Esophagus (tissue), 2 donors: Measurements from ENCODE around the gene TEX50. TPM values are rescaled to one million over a fixed set of nuclear protein-coding genes. Genes with fewer than 3 reads are reported as not detected.
A peak's percentile ranks its signal among the peaks of the same experiment; 100 is the strongest.
"Not testable (repeated sequence)": the region's sequence is repeated elsewhere in the genome, so short reads cannot be mapped to it uniquely, and the experiment has no call there.

Source experiments
- H3K27ac ChIP-seq, 2 donors: one replicate each; pipeline ENCODE4 v1.5.1; 2013; ENCODE audit warnings: low read depth in 2 of 2, mild to moderate bottlenecking in 2 of 2, inconsistent platforms in 1 of 2, low read length in 1 of 2, moderate library complexity in 1 of 2
- H3K27me3 ChIP-seq, 2 donors: one replicate each; pipeline ENCODE4 v1.6.1; 2013; ENCODE audit warnings: low read length in 2 of 2, control low read depth in 1 of 2, mild to moderate bottlenecking in 1 of 2; ENCODE audit not compliant: insufficient read depth in 2 of 2, control insufficient read depth in 1 of 2
- H3K36me3 ChIP-seq, 2 donors: one replicate each; pipeline ENCODE4 v1.6.1; 2013; ENCODE audit warnings: low read length in 1 of 2; ENCODE audit not compliant: control insufficient read depth in 2 of 2, insufficient read depth in 2 of 2
- H3K4me1 ChIP-seq, 2 donors: one replicate each; pipeline ENCODE4 v1.6.1; 2013; ENCODE audit warnings: low read length in 1 of 2; ENCODE audit not compliant: control insufficient read depth in 2 of 2, insufficient read depth in 2 of 2
- H3K4me3 ChIP-seq, 2 donors: one replicate each; pipeline ENCODE4 v1.5.1; 2013; ENCODE audit warnings: low read length in 2 of 2, mild to moderate bottlenecking in 2 of 2, low read depth in 1 of 2, moderate library complexity in 1 of 2
- H3K9me3 ChIP-seq, 2 donors: one replicate each; pipeline ENCODE4 v1.6.1; 2013; ENCODE audit warnings: mild to moderate bottlenecking in 2 of 2, low read depth in 1 of 2, low read length in 1 of 2, moderate library complexity in 1 of 2; ENCODE audit not compliant: control insufficient read depth in 2 of 2, insufficient read depth in 1 of 2
- WGBS, 2 donors: extraction: QIAGEN DNeasy Blood & Tissue Kit; methylation state at CpG; one replicate each; pipeline ENCODE4 v1.1.7; 2013; 5-methylcytosine and 5-hydroxymethylcytosine counted together
- polyA plus RNA-seq, 2 donors: library from polyadenylated mRNA; stranded (reverse); fragments of 200-250 nt; gene quantifications; one replicate each; pipeline ENCODE4 v1.2.3, GENCODE V29; 2013
- donor health status: healthy with polysubstance abuse.
- donor health status: Bipolar disorder and iron deficiency.

TEX50 gene
- polyA plus RNA-seq, 2 donors: not detected

GRCh38 chr1:173661271-173661670 lies 26.1 kb downstream of the TEX50 start:
- no peaks in the 10 kb centered on the region for H3K36me3 ChIP-seq
- no peaks in the 10 kb centered on the region for H3K27me3 ChIP-seq
- H3K9me3 ChIP-seq: no peaks in the 10 kb centered on the region
- no peaks in the 10 kb centered on the region for H3K4me1 ChIP-seq
- WGBS, 2 donors: 49 to 74% methylated on average over 1 of the region's 1 CpG
- no peak overlapping the region for H3K4me3 ChIP-seq
- no peak overlapping the region for H3K27ac ChIP-seq

GRCh38 chr1:173661763-173662162 lies 26.6 kb downstream of the TEX50 start:
- Histone ChIP-seq H3K4me1 (no peaks in the 10 kb centered on the region), H3K9me3 (no peaks in the 10 kb centered on the region), H3K27ac (no peak overlapping the region), H3K27me3 (no peaks in the 10 kb centered on the region), H3K4me3 (no peak overlapping the region), H3K36me3 (no peaks in the 10 kb centered on the region)
- 36 to 49% methylated on average over 1 of the region's 1 CpG for WGBS, 2 donors

- no peak overlapping the region for H3K27ac ChIP-seq
- WGBS, 2 donors: 80 to 85% methylated on average over 3 of the region's 3 CpGs
- H3K36me3 ChIP-seq: no peaks in the 10 kb centered on the region
- H3K4me1 ChIP-seq: no peaks in the 10 kb centered on the region
- no peaks in the 10 kb centered on the region for H3K27me3 ChIP-seq
- H3K9me3 ChIP-seq: no peaks in the 10 kb centered on the region
- H3K4me3 ChIP-seq: no peak overlapping the region
Observed at GRCh38 chr1:173663159-173663558, 28.0 kb downstream of the TEX50 start.

GRCh38 chr1:173666646-173667045 lies 31.5 kb downstream of the TEX50 start:
- H3K27me3 ChIP-seq: peaks cover 3 to 4% of the 10 kb centered on the region in 2 donors
- 89 to 91% methylated on average over 3 of the region's 3 CpGs for WGBS, 2 donors
- no peaks in the 10 kb centered on the region for H3K9me3 ChIP-seq
- no peak overlapping the region for H3K27ac ChIP-seq
- no peak overlapping the region for H3K4me3 ChIP-seq
- no peaks in the 10 kb centered on the region for H3K36me3 ChIP-seq
- peaks cover 0 to 2% of the 10 kb centered on the region in 2 donors for H3K4me1 ChIP-seq

GRCh38 chr1:173669491-173669941 lies 34.4 kb downstream of the TEX50 start, which contains the start of gene ANKRD45:
ANKRD45 (minus strand) TSS chr1:173669851; CDS start chr1:173659418, 10,433 bp downstream.
- WGBS, 2 donors: 2 to 4% methylated on average over 33 of the region's 33 CpGs
- Histone ChIP-seq H3K27ac (no peak within 1 kb of the TSS), H3K9me3 (no peaks in the 10 kb centered on the region), H3K4me1 (peaks cover 0 to 2% of the 10 kb centered on the region in 2 donors), H3K4me3 (peak within 1 kb of the TSS; percentile 25 to 30), H3K36me3 (no peaks in the 10 kb centered on the region), H3K27me3 (peaks cover 3 to 4% of the 10 kb centered on the region in 2 donors)

- not testable (repeated sequence) for H3K36me3 ChIP-seq, H3K9me3 ChIP-seq, H3K27ac ChIP-seq, H3K4me1 ChIP-seq, H3K27me3 ChIP-seq, H3K4me3 ChIP-seq
- WGBS, 2 donors: 68 to 77% methylated on average over 2 of the region's 2 CpGs
Observed at GRCh38 chr1:173674496-173674895, 39.4 kb downstream of the TEX50 start.

- not testable (repeated sequence) for H3K36me3 ChIP-seq, H3K4me3 ChIP-seq, H3K27me3 ChIP-seq, H3K9me3 ChIP-seq, H3K27ac ChIP-seq, H3K4me1 ChIP-seq
- WGBS, 2 donors: 84 to 87% methylated on average over 5 of the region's 5 CpGs
Observed at GRCh38 chr1:173680152-173680551, 45.0 kb downstream of the TEX50 start.

- no peak overlapping the region for H3K27ac ChIP-seq
- no peaks in the 10 kb centered on the region for H3K36me3 ChIP-seq
- H3K9me3 ChIP-seq: no peaks in the 10 kb centered on the region
- H3K4me3 ChIP-seq: no peak overlapping the region
- H3K27me3 ChIP-seq: no peaks in the 10 kb centered on the region
- no peaks in the 10 kb centered on the region for H3K4me1 ChIP-seq
Observed at GRCh38 chr1:173682184-173682583, 47.0 kb downstream of the TEX50 start.

- H3K4me1 ChIP-seq, H3K9me3 ChIP-seq, H3K27ac ChIP-seq, H3K27me3 ChIP-seq, H3K4me3 ChIP-seq, H3K36me3 ChIP-seq: not testable (repeated sequence)
- WGBS, 2 donors: 73 to 79% methylated on average over 4 of the region's 4 CpGs
Observed at GRCh38 chr1:173683838-173684237, 48.7 kb downstream of the TEX50 start.

GRCh38 chr1:173685121-173685520 lies 50.0 kb downstream of the TEX50 start:
- WGBS, 2 donors: 81 to 91% methylated on average over 3 of the region's 3 CpGs
- H3K4me1 ChIP-seq, H3K27ac ChIP-seq, H3K4me3 ChIP-seq, H3K9me3 ChIP-seq, H3K36me3 ChIP-seq, H3K27me3 ChIP-seq: not testable (repeated sequence)
